NOMO-1 treated with dmso at 0.1 percent for 144 hours (cell line): Measurements from ENCODE around the gene POLR3E.
"Not testable (repeated sequence)": the region's sequence is repeated elsewhere in the genome, so short reads cannot be mapped to it uniquely, and the experiment has no call there.

Experiments
- DNase-seq: peaks from one replicate; lab custom pipeline; 2025; ENCODE audit not compliant: unreplicated experiment; lab: John Stamatoyannopoulos, UW

Gene POLR3E

GRCh38 chr16:22360963-22361659, 63.9 kb downstream of the POLR3E start:
- DNase-seq: no peak

DNA sequence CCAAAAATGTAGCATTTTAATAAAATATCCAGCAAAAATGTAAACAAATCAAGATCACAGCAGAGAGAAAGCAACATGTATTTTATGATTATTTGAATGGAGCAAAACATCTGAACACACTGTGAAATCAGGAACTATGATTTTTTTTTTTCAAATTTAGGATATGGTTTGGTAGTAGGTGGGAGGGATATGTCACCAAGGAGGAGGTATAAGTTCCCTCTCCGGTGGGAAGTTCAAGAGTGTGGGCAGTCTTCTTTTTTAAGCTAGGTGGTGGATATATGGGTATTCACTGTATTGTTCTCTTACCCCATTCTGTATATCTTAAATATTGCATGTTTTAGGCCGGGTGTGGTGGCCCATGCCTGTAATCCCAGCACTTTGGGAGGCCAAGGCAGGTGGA, 67.0 kb downstream of the POLR3E start:
- DNase-seq: no peak

- DNase-seq: no peak
Measured at GRCh38 chr16:22366371-22366770, 69.2 kb downstream of the POLR3E start.

DNA sequence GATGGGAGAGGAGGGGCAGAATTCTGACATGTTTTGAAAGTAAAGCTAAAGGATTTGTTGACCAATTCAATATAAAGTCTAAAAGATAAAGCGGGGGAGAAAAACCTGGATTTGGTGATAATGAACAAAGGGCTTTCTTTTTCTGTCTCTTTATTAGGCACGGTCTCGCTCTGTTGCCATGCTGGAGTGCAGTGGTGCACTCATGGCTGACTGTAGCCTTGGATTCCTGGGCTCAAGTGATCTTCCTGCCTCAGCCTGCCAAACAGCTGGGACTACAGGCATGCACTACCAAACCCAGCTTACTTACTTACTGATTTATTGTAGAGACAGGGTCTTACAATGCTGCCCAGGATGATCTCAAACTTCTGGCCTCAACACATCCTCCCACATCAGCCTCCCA, 69.7 kb downstream of the POLR3E start:
- no peak for DNase-seq

DNA sequence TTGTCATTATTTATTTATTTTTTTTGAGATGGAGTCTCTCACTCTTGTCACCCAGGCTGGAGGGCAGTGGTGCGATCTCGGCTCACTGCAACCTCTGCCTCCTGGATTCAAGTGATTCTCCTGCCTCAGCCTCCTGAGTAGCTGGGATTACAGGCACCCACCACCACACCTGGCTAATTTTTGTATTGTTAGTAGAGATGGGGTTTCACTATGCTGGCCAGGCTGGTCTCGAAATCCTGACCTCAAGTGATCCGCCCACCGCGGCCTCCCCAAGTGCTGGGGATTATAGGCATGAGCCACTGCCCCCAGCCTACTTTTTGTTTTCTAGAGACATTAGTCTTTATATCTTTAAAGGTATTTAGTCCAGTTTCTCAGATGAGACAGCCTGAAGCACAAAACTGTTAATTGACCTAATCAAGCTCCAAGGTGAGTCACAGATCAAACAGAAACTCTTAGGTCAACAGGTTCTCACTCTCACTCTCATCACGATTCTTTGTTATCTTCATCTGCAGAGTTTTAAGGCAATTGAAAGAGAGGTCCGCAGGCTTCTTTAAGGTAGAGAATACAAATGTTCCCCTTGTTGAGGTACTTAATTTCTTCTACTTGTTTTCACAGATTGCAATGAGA, 71.1 kb downstream of the POLR3E start:
- not testable (repeated sequence) for DNase-seq

- no peak for DNase-seq
Measured at GRCh38 chr16:22369221-22369811, 72.1 kb downstream of the POLR3E start.

DNA sequence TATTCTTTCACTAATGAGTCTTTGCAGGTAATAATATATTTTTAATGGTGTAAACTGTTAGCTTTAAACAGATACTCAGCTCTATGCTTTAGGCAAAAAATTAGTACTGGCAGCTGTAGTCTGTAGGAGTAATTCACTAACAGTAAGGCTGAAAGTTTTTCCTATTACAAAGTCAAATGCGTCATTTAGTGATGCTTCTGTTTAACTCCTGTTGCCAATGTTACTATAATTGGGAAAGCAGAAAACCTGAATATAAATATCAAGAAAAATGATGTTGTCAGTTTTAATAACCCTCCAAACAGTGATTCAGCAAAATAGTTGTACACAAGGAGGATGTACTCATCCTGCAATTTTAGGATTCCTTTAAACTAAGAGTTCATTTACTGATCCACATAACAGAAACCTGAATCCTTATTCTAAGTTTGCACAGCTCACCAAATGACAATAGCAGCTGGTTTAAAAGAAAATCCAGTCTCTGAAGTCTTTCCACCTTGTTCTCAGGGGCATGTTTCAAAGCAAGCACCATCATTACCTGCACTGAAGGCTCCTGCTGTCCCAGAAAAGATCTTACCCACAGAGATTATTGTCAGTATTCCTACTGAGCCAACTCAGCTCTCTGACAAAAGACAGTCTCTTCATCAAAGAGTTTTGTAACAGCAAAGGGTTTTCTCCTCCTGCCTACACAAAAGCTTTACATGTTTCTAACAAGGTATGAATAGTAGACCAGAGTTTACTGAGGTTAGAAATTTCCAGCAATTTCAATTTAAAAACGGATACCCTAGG, 73.0 kb downstream of the POLR3E start:
- DNase-seq: no peak

DNA sequence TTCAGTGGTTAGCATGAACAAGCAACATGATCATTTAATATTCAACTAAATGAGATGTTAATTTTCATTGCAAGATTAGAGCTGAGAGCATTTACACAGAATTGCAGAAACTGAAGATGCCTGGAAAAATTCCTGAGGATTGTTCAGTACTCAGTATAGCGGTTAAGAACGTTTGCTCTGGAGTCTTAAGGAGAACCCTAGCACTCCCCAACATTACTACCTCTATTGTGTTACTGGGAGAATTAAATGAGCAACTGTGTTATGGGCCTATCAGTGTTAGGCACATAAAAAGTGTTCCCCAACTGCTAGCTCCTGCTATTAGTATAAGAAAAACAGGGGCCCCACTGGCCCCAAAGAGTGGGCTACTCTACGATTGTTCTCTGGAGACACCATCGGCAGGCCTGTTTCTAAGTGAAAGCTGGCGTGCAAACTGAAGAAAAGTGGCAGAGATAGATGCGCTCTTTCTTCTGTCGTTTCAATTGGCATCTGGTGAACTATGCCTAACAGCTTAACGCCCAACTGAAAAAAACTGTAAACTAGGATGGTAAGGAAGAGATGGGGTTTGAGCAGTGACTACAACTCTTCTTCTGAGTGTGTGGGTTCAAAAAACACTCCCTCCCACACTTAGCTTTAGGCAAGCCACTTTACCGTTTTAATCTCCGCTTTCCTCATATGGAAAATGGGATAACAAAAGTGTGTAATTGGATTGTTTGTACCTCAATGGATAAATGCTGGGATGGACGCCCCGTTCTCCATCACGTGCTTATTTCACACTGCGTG, 75.9 kb downstream of the POLR3E start:
- DNase-seq: no peak

GRCh38 chr16:22373662-22374310, 76.6 kb downstream of the POLR3E start:
- no peak for DNase-seq

DNA sequence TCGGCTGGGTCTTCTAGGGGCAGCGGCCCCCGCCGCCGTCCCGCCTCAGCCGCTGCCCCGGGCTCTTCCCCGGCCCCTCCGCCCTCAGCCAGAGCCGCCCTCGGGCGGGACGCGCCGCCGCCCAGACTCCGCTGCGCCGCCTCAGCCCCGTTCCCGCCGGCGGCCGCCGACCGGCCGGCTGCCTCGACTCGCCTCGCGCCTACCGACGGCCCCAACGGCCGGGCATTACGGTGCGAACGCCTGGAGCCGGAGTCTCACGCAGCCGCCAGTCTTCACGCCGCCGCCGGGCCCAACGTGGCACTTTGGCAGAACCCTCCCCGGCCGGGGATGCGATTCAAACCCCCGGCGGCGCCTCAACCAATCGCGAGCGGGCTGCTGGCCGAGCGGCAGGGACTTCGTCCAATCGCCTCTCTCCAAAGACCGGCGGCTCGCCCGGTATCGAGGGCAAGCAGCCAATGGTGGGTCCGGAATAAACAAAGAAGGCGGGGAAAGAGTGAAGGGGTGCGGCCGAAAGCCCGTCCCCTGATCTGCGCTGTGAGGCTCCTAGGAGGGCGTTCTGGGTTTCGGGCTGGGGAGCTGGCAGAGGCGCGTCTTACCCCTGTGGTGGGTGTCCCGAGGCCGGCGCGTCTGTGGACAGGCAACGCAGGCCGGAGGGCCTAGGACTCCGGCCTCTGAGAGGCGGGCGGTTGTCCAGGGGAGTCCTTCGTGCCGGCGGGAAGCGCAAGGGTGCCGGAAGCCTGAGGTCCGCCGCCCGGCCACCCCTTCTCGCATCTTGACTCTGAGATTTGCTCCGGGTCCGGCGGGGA, 77.3 kb downstream of the POLR3E start, which contains the start of gene CDR2:
TSS of gene CDR2 (minus strand) at position 309 of the 806 bp plus-strand sequence. CDS start 310 bp downstream, outside the sequence.
- DNase-seq: peak; percentile 95

- no peak for DNase-seq
Measured at GRCh38 chr16:22375117-22375962, 78.1 kb downstream of the POLR3E start.

DNA sequence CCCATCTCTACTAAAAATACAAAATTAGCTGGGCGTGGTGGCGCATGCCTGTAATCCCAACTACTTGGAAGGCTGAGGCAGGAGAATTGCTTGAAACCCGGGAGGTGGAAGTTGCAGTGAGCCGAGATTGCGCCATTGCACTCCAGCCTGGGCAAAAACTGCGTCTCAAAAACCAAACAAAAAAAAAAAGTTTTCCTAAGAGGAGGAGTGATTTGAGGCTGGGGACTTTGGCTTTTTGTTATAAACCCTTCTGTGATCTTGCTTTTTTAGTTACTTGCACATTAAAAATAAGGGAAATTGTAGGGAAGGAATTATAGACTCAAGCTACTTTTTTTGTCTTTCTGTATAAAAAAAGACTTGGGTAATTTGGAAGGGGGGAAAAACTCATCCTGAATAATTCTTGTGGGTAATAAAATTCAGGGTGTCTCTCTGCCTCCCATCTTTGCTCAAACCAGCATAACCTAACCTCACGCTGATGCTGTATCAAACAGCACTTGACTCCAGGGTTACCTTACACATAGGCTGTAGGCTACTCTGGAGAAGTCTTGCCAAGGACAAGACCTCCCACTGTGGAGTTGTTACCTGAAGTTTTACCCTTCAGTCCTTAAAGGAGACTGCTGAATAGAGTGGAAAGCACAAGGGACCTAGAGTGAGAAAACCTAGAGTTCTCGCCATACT, 78.9 kb downstream of the POLR3E start:
- no peak for DNase-seq

DNA sequence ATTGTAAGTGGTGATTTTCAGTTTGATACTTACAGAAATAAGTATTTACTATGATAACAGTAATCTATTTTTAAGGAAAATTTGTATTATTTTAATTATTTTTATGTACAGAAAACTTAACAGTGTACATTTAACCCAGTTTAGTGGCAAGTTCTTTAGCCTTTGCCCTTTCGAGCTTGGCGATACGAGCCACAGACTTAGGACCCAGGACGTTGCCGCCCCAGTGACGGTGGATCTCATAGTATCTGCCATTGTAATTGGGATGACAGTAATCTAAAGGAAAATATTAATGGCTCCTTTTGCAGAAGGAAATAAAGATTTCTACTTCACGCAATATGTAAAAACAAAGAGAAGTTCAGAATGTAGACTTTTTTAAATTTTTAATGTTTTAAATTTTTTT, 82.4 kb downstream of the POLR3E start:
- DNase-seq: no peak

DNA sequence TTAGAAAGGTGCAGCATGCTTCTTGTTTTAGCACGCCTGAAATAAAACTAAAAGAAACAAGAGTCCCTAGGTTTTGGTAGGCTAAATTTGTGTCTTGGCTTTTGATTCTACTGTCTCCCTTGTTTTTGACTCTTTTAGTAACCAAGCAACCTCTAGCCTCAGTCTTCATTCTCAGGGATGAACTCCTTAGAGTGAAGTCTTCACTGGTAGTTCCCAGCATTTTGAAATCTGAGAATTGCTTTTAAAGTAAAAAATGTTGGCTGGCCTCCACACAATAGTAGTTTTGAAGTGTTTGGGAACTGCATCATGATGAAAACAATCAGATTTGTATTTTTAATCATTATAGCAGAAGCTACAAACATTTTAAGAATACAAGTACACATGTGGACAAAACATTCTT, 83.3 kb downstream of the POLR3E start:
- no peak for DNase-seq

DNA sequence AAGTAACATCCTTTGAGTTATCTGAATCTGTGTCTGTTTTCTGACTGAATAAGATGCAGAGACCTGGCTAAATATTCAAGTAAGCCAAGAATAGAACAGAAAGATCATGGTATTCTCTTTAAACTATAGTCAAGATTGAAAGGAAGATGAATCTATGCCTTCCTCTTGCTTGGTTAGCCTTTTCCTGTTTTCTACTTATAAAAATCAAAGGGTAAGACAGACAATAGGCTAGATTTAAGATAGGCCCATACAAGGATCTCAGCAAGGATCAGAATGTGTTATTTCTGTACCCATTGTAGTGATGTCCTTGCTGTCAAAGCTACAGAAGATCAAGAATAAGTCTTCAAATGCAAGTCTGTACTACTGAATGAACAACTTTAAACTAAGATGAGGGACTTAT, 84.2 kb downstream of the POLR3E start:
- DNase-seq: no peak

- no peak for DNase-seq
Measured at GRCh38 chr16:22383827-22384226, 86.6 kb downstream of the POLR3E start.
